ENCODE measurements around the gene NAP1L4. TPM values are rescaled to one million over a fixed set of nuclear protein-coding genes. Genes with fewer than 3 reads are reported as not detected.
"Not testable (repeated sequence)": the region's sequence is repeated elsewhere in the genome, so short reads cannot be mapped to it uniquely, and the experiment has no call there.

Gene NAP1L4
- polyA plus RNA-seq, 1 donor from 2014 or later: 199 TPM

- H3K79me2 ChIP-seq (replicated peaks; ENCODE audit: insufficient read depth, low read length): no peaks in the 10 kb centered on the region
- H3K9me3 ChIP-seq (ENCODE audit: low read length): no peaks in the 10 kb centered on the region
- no peaks in the 10 kb centered on the region for H3F3A ChIP-seq (ENCODE audit: insufficient read depth, low read length, poor library complexity, severe bottlenecking)
- H3K9ac ChIP-seq (ENCODE audit: low read length): no peak overlapping the region
- no peak overlapping the region for H2AFZ ChIP-seq (ENCODE audit: low read depth, low read length)
- peaks cover under 1% of the 10 kb centered on the region for H3K27me3 ChIP-seq (ENCODE audit: insufficient read depth, low read depth, low read length)
- no peak for TF ChIP-seq EP300 (conservative IDR thresholded peaks at IDR 0.05; ENCODE audit: poor library complexity, severe bottlenecking)
- no peak overlapping the region for H3K27ac ChIP-seq (ENCODE audit: low read length)
- H3K36me3 ChIP-seq (ENCODE audit: insufficient read depth, low read length): no peaks in the 10 kb centered on the region
- no peaks in the 10 kb centered on the region for H3K9me2 ChIP-seq (ENCODE audit: insufficient read depth, low read length)
- no peaks in the 10 kb centered on the region for H4K20me1 ChIP-seq (ENCODE audit: insufficient read depth)
- H3K4me2 ChIP-seq (ENCODE audit: low read length): no peak overlapping the region
- H3K4me3 ChIP-seq (ENCODE audit: low read length): no peak overlapping the region
Observed at GRCh38 chr11:2908130-2908529, 84.0 kb downstream of the NAP1L4 start.

DNA sequence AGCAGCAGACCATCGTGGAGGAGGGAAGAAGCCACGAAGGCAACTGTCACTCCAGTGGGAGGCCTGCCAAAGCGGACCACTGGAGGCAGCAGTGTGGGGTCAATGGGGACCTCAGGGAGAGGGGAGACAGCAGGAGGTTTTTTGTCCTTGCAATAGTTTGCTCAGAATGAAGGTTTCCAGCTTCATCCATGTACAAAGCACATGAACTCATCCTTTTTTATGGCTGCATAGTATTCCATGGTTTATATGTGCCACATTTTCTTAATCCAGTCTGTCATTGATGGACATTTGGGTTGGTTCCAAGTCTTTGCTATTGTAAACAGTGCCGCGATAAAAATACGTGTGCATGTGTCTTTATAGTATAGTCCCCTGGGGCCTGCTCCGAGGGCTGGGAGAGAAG is 86.8 kb downstream of the NAP1L4 start:
- not testable (repeated sequence) for H3K4me2 ChIP-seq (ENCODE audit: low read length); H4K20me1 ChIP-seq (ENCODE audit: insufficient read depth); H3F3A ChIP-seq (ENCODE audit: insufficient read depth, low read length, poor library complexity, severe bottlenecking); H3K9me2 ChIP-seq (ENCODE audit: insufficient read depth, low read length); H3K36me3 ChIP-seq (ENCODE audit: insufficient read depth, low read length); H2AFZ ChIP-seq (ENCODE audit: low read depth, low read length); H3K4me3 ChIP-seq (ENCODE audit: low read length); H3K79me2 ChIP-seq (replicated peaks; ENCODE audit: insufficient read depth, low read length); H3K27ac ChIP-seq (ENCODE audit: low read length); H3K9me3 ChIP-seq (ENCODE audit: low read length); H3K9ac ChIP-seq (ENCODE audit: low read length)
- peaks cover 16% of the 10 kb centered on the region for H3K27me3 ChIP-seq (ENCODE audit: insufficient read depth, low read depth, low read length)

- H3K9me2 ChIP-seq (ENCODE audit: insufficient read depth, low read length): no peaks in the 10 kb centered on the region
- no peak overlapping the region for H2AFZ ChIP-seq (ENCODE audit: low read depth, low read length)
- TF ChIP-seq EZH2 (IDR thresholded peaks at IDR 0.05; ENCODE audit: borderline replicate concordance, insufficient read depth, low read length, poor library complexity, severe bottlenecking): no peak
- no peaks in the 10 kb centered on the region for H3F3A ChIP-seq (ENCODE audit: insufficient read depth, low read length, poor library complexity, severe bottlenecking)
- H3K27me3 ChIP-seq (ENCODE audit: insufficient read depth, low read depth, low read length): peaks cover 16% of the 10 kb centered on the region
- no peak overlapping the region for H3K27ac ChIP-seq (ENCODE audit: low read length)
- no peak overlapping the region for H3K4me3 ChIP-seq (ENCODE audit: low read length)
- H3K9ac ChIP-seq (ENCODE audit: low read length): no peak overlapping the region
- no peaks in the 10 kb centered on the region for H3K9me3 ChIP-seq (ENCODE audit: low read length)
- no peaks in the 10 kb centered on the region for H3K79me2 ChIP-seq (replicated peaks; ENCODE audit: insufficient read depth, low read length)
- H4K20me1 ChIP-seq (ENCODE audit: insufficient read depth): no peaks in the 10 kb centered on the region
- no peak overlapping the region for H3K4me2 ChIP-seq (ENCODE audit: low read length)
- no peaks in the 10 kb centered on the region for H3K36me3 ChIP-seq (ENCODE audit: insufficient read depth, low read length)
Observed at GRCh38 chr11:2904153-2905052, 87.7 kb downstream of the NAP1L4 start.

DNA sequence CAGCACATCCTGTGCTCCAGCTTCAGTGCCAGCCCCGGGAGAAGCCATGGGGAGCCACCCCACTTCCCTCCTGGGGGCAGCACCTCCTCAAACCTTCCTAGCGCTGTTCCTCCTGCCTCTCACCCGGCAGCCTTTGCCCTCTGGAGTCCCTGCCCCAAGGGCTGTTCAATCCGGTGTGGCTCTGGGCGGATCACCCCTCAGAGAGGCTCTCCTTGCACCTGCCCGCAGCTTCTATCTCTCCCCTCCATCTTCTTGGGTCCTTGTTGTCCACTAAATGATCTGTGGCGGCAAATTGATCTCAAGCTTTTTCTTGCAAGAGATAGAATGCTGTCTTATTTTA is 88.5 kb downstream of the NAP1L4 start:
- H3K79me2 ChIP-seq (replicated peaks; ENCODE audit: insufficient read depth, low read length): no peaks in the 10 kb centered on the region
- H3K9ac ChIP-seq (ENCODE audit: low read length): no peak overlapping the region
- no peaks in the 10 kb centered on the region for H3F3A ChIP-seq (ENCODE audit: insufficient read depth, low read length, poor library complexity, severe bottlenecking)
- no peak overlapping the region for H3K4me3 ChIP-seq (ENCODE audit: low read length)
- no peak overlapping the region for H3K4me2 ChIP-seq (ENCODE audit: low read length)
- TF ChIP-seq SMC3 (conservative IDR thresholded peaks at IDR 0.05; ENCODE audit: poor library complexity): no peak
- no peak for TF ChIP-seq TAF1 (IDR thresholded peaks at IDR 0.05; ENCODE audit: low read depth)
- no peak for TF ChIP-seq EZH2 (IDR thresholded peaks at IDR 0.05; ENCODE audit: borderline replicate concordance, insufficient read depth, low read length, poor library complexity, severe bottlenecking)
- no peak for TF ChIP-seq MXI1 (conservative IDR thresholded peaks at IDR 0.05; ENCODE audit: poor library complexity, severe bottlenecking)
- TF ChIP-seq EP300 (conservative IDR thresholded peaks at IDR 0.05; ENCODE audit: poor library complexity, severe bottlenecking): no peak
- TF ChIP-seq RAD21 (conservative IDR thresholded peaks at IDR 0.05): no peak
- TF ChIP-seq, protein P1, sequence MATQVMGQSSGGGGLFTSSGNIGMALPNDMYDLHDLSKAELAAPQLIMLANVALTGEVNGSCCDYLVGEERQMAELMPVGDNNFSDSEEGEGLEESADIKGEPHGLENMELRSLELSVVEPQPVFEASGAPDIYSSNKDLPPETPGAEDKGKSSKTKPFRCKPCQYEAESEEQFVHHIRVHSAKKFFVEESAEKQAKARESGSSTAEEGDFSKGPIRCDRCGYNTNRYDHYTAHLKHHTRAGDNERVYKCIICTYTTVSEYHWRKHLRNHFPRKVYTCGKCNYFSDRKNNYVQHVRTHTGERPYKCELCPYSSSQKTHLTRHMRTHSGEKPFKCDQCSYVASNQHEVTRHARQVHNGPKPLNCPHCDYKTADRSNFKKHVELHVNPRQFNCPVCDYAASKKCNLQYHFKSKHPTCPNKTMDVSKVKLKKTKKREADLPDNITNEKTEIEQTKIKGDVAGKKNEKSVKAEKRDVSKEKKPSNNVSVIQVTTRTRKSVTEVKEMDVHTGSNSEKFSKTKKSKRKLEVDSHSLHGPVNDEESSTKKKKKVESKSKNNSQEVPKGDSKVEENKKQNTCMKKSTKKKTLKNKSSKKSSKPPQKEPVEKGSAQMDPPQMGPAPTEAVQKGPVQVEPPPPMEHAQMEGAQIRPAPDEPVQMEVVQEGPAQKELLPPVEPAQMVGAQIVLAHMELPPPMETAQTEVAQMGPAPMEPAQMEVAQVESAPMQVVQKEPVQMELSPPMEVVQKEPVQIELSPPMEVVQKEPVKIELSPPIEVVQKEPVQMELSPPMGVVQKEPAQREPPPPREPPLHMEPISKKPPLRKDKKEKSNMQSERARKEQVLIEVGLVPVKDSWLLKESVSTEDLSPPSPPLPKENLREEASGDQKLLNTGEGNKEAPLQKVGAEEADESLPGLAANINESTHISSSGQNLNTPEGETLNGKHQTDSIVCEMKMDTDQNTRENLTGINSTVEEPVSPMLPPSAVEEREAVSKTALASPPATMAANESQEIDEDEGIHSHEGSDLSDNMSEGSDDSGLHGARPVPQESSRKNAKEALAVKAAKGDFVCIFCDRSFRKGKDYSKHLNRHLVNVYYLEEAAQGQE (IDR thresholded peaks at IDR 0.05; ENCODE audit: borderline replicate concordance): no peak
- TF ChIP-seq POLR2AphosphoS5 (IDR thresholded peaks at IDR 0.05): no peak
- H2AFZ ChIP-seq (ENCODE audit: low read depth, low read length): no peak overlapping the region
- H4K20me1 ChIP-seq (ENCODE audit: insufficient read depth): no peaks in the 10 kb centered on the region
- H3K9me2 ChIP-seq (ENCODE audit: insufficient read depth, low read length): no peaks in the 10 kb centered on the region
- H3K27ac ChIP-seq (ENCODE audit: low read length): no peak overlapping the region
- no peaks in the 10 kb centered on the region for H3K9me3 ChIP-seq (ENCODE audit: low read length)
- peaks cover 16% of the 10 kb centered on the region for H3K27me3 ChIP-seq (ENCODE audit: insufficient read depth, low read depth, low read length)
- no peaks in the 10 kb centered on the region for H3K36me3 ChIP-seq (ENCODE audit: insufficient read depth, low read length)

Measured in neural cell (in vitro differentiated cells).